GM10847 (cell line): Measurements from ENCODE around the gene SPTBN1.
A peak's percentile ranks its signal among the peaks of the same experiment; 100 is the strongest.

Experiments
- POLR2A ChIP-seq: IDR thresholded peaks from 2 replicates; pipeline ENCODE4 v1.6.1; 2011; ENCODE audit not compliant: insufficient read length; ENCODE audit errors: extremely low read depth

Gene SPTBN1

DNA sequence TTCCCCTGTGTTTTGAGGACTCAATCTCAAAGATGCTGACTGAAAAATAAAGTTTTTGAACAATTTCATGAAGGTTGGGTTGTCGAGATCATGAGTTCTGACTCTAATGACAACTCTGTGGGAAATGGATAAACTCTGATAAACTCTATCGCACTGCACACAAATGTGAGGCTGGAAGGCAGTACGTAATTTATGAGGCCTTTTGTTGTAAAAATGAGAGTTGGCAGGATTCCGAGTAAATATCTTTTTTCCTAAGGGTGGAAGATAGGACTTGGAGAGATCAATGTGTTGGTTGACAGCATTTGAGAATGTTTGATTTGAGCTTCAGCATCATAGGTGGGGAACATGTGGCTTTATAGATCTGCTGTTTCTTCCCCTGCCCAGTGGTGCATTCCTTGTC is 90.4 kb downstream of the SPTBN1 start:
- TF ChIP-seq POLR2A = no peak

DNA sequence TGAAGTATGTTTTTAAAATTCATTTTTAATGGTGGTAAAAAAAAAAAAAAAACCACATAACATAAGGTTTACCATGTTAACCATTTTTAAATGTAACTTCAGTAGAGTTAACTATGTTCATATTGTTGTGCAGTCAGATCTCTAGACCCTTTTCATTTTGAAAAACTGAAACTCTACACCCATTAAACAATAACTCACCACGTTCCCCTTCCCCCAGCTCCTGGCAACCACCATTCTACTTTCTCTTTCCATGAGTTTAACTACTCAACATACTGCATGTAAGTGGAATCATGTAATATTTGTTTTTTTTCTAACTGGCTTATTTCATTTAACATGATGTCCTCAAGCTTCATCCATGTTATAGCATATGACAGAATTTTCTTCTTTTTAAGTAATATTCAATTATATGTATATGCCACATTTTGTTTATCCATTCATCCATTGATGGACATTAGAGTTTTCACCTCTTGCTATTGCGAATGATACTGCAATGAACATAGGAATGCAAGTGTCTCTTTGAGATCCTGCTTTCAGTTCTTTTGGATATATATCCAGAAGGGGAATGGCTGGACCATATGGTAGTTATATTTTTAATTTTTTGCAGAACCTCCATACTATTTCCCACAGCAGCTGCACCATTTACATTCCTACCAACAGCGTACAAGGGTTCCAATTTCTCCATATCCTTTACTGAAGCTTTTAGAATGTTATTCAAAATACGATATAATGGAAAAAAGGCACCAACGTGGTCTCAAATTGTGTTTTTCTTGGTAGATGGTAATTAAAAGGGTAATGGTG is 91.0 kb downstream of the SPTBN1 start:
- TF ChIP-seq POLR2A = no peak

DNA sequence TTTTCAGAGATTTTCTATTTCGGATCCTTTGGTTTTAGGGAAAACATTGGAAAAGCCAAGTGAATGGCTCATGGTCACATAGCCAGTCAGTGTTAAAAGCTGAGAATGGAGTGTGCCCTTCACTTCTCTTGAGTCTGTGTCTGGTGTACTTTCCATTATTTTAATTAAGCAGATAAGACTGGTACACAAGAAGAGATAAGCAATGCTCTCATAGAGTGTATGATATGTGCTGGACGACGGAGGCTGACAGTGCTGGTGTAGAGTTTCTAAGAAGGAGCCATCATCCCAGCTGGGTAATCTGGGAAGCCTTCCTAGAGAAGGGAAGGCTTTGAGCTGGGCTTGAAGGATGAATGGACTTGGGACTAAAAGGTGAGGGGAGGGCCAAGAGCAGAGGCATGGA is 93.3 kb downstream of the SPTBN1 start:
- no peak for TF ChIP-seq POLR2A

DNA sequence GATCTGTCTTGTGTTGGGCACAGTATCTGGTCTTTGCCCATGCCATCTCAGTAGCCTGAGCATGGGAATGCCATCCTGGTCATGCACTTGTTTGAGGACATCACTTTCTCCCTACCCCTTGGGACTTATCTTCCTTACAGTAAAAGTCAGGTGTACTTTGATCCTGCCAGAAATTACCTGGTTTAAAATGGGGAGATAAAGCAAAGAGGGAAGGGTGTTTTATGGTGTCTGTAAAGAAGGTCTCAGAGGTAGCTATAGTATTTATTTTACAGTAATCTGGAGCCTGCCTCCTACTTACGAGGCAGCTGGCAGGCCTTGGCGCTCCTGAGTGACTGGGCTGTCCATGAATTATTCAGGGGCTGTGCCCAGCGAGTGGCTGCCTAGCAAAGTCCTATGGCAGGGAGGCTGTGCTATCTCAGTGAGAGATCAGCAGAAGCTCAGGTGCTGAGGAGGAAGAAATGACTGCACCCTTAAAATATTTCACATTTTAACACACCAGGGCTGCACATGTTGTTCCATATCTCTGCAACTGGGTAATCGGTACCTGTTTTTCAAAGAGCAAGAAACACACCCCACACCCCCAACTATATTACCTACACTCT is 93.9 kb downstream of the SPTBN1 start:
- no peak for TF ChIP-seq POLR2A

DNA sequence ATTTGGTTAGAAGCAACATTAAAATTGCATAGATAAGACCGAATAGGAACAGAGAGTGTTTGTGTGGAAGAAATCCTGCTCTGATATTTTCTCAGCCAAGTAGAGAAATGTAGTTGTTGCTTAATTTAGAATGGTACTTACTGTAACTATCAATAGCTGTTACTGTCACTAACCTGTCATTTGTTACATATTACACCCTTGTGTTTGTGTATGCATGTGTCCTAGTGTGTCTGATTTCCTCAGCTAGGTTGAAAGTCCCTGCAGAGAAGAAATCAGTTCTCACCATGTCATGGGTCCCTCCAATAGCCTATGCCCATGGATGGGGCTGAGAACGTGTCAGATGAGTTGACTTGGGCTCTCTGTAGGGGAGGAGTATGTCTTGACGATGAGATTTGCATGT is 94.4 kb downstream of the SPTBN1 start:
- no peak for TF ChIP-seq POLR2A

DNA sequence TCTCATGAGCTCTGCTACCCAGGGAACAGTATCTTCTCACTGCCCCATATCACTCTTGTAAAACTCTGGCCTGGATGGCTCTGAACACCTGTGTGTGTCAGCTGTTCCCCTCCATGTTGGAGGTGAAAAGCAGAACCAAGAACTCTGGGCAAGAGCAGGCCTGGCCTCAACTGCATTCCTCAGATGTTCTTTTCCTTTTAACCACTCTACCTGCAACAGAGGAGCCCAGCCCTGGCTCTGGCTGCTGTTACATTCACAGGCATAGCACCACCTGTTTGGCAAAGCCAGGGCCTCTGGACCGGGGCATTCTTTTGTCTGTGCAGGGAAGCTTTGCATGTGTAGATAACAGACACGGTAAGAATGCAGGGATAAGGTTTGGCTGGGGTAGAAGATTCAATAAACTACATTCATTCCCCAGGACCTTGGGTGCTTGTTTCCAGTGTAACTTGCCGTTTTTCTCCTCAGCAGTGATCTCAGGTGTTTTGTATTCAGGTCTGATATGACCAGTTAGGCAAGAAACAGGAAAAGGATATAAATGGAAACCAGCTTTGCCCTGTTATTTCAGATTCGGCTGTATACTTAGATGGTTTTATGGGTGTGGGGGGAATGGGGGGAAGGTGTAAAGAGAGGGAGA is 95.1 kb downstream of the SPTBN1 start:
- no peak for TF ChIP-seq POLR2A

DNA sequence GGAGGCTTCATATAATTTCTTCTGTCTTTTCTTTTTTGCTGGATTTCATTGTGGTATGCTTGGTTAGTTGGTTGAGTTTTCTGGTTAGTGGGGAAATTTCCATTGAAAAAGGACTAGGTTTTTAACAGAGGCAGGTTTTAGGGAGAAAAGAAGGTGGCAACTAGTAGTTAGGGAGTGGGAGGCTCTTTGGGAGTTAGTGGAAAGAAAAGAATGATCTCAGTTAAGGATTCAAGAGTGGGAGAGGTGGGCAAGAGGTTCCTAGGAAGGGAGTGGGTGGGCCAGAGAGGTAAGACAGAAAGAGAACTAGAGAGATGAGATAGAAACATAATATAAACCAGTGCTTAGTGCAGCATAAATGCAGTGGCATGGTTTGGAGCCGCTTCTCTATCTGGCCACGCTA is 96.9 kb downstream of the SPTBN1 start:
- TF ChIP-seq POLR2A = no peak

DNA sequence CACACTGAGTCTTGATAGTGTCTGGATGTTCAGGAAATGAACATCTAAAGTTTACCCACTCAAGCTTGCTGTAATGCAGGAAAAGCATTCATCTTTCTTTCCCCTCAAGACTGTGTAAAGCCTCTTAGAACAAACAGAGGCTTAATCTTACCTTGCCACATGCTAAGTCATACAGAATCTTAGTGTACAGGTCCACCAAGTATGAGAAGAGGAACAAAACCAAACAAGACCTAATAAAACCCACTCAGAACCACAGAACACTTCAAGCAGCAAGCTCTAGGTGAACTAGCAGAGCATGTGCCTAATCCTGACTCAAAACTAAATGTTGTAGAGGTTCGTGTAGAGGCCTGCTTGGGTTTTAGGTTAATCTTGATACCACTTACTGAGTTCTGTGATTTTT is 97.6 kb downstream of the SPTBN1 start:
- no peak for TF ChIP-seq POLR2A

DNA sequence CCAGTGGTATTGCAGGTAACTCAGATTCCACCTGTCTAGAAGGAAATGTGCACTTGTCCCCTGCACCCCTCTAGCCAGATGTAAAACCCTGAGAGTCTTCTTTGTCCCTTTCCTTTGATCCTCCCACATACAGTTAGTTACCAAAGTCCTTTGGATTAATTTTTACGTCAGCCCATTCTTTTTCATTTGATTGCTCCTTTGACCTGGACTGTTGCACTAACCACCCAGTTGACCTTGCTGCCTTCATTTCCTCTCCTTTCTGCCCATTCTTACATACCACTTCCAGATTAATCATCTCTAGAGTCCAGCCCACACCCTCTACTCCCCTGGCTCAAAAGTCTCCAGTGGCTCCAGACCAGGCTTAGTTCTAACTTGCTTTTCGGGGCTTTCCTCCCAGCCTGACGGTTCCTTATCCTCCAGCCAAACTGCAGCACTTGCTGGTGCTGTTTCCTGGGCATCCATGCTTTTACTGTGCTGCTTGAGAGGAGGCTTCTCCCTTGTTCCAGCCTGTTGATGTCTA is 99.3 kb downstream of the SPTBN1 start:
- no peak for TF ChIP-seq POLR2A

DNA sequence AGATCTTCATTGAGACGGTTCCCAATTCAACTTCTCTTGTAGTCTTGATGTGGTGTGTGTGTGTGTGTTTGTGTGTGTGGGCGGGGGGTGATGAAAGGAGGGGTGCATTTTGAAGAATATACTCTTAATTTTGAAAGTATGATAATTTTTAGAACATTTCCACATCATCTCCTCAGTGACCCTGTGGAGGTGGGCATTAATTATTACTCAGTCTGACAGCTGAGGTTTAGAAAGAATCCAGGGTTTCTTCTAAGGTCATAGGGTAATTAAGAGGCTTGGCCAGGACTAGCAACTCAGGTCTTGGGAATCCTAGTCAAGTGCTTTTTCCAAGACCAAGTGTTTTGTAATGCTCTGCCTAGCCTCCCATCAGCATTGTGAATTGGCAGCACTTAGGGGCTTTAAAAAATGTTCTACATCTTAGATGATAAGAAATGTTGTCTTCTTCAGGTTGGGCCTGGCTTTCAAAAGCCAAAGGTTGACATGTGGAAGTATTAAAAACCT is 100.5 kb downstream of the SPTBN1 start:
- no peak for TF ChIP-seq POLR2A

DNA sequence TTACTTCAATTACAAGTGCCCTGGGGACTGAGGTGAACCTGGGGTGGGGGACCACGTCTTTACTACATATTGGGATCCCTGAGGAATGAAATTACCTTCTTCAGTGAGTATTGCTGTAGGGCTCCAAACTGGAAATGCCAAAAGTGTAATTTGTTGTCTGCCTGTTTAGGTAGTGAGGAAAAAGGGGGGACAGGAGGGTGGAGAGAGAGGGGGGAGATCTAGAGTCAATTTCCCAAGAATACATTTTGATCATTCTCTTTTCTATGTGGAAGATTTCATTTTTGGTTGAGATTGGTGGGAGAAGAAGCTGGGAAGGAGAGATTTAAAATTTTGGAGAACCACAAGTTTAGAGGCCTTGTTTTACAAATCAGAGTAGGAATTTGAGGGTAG is 101.1 kb downstream of the SPTBN1 start:
- TF ChIP-seq POLR2A = no peak

DNA sequence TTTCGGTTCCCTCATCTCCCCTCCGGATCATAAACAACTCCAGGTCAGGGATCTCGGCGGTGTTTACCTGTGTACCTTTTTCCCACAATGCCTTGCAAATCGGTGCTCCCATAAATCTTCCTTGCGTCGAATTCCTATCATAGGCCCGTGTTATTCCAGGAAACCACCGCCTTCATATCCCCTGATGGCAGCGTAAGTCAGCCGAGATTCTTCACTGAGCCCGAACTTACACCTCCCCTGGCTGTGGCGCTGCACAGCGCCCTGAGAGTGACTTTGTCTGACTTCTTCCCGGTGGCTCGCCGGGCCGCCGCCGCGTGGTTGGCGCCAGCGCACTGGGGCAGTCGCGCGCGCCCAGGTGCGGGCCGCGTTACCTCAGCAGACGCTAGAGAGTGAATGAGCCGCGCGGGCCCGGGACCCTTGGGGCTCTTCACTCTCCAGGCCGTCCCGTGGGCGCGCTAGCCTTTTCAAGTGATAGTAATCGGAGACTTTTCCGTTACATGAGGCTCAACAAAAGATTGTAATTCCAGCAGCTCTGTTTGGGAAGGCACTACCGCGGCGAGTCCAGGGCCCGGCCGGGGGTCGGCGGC is 101.6 kb downstream of the SPTBN1 start:
- TF ChIP-seq POLR2A = peak; percentile 19

DNA sequence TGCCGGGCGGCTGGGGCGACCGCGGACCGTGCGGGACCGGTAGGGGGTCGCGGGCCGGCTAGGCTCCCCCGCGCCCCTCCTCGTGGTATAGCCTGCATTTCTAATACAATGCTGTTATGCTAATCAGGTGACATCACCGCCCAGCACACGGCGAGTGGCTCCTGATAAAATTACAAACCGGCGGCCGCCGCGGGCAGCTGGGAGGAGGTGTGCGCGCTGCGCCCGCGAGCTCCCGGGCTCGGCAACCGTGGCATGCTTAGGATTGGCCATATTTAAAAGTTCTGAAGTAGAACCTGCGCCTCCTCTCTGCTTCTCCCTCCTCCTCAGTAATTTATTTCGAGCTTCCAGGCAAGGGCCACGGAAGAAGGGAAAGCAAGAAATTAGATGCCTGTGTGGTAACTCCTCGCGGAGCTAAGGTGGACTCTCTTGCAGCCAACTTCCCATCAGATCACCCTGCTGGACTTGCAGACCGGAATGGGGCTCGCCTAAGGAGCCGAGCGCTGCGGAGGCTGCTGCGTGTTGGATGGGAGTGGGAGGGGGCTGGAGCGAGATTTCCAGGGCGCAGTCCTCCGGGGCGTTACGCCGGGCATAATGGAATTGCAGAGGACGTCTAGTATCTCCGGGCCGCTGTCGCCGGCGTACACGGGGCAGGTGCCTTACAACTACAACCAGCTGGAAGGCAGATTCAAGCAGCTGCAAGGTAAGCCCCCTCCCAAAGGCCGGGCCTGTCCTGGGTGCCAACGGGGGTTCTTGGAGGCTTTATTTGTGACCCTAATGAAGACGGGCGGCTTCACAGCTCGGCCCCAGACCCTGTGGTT is 102.3 kb downstream of the SPTBN1 start:
- TF ChIP-seq POLR2A = peak; percentile 30

DNA sequence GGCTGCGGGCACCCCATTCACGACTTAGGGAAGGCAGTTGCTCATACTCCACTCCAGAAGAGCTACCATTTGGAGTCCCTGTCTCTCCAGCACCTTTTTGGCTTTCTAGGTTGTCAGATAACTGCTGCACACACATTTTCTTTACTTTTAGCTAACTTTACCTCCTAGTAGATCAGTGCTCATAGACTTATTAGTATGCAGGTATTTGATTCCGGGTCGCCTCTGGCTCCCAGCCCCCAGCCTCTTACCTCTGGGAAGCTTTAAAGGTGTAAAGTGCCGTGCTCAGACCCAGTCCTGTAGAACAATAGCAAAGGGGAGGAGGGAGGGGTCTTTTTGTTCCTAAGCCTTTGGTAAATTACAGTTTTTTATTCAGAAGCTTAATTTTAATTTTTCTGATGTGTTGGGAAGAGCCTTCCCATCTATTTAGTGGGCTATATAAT is 102.9 kb downstream of the SPTBN1 start:
- TF ChIP-seq POLR2A = no peak

DNA sequence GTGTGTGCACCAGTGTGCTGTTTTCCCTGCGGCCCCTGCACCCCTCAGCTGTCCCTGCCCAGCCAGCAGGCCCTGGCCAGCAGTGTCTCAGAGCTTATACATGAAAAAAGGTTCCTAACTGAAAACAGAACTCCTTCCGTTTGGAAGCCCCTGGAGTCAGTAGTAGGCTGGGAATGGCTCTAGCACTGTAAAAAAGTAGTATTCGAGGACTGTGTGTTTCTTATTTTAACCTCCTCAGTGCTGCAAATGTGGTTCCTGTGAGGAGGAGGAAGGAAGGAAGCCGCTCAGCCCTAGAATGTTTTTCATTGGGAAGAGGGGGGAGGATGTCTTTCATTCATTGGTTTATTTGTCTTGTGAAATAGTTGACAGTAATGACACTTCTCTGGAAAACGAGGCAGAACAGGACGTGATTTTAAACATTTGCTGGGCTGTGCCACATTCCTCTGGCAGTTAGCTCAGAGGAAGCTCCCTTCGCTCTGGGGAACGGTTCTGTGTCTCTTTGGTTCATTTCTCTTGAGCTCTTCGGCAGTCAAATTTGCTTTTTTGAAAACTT is 103.5 kb downstream of the SPTBN1 start:
- TF ChIP-seq POLR2A = no peak
